ENCODE measurements around the gene KIRREL3.
"Not testable (repeated sequence)": the region's sequence is repeated elsewhere in the genome, so short reads cannot be mapped to it uniquely, and the experiment has no call there.

DNA sequence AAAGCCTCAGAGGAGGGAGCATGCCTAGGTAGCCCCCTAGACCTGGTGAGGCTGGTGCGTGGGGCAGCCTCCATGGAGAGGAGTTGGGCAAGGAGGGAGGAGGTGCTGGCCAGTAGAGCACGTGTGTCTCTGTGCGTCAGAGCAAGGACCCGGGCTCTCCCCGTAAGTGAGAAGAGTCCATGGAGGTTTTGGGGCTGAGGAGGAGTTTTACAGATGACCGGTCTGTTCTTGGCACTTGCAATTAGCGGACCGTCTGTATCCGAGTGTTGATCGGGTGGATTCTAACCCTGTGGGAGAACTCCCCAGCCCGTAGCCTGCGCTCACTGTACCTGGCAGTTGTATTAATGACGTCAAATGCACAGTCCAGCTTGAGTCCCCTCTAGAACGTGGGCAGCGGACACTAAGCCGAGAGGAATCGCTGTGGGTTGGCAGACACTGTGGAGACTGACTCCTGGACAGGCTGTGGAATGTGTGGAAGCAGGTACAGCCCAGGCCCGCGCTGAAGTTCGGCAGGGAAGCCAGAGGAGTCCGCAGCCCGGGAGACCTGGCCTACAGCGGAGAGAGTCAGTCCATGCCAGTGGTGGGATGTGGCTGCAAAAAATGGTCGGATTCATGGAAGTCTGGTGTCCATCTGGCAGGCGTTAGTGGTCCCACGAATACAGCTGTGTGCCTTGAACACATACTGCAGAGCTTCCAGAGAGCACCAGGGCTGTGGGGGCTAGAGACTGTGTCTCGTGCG, 625.8 kb downstream of the KIRREL3 start:
- TF ChIP-seq EZH2 (IDR thresholded peaks at IDR 0.05; ENCODE audit: insufficient read depth, poor library complexity, severe bottlenecking); EZH2phosphoT487 (IDR thresholded peaks at IDR 0.05; ENCODE audit: insufficient read depth, low read depth): not testable (repeated sequence)
